ENCODE measurements around the gene SELPLG.

- no peak for TF ChIP-seq CTCF (IDR thresholded peaks at IDR 0.05)
- TF ChIP-seq POLR2A (IDR thresholded peaks at IDR 0.05): no peak
Measured at GRCh38 chr12:108676707-108677106, 43.0 kb upstream of the SELPLG start.

All from testis (tissue), 2 donors.